DND-41 (cell line): ENCODE measurements around the gene SLC10A1.

Experiments
- ATAC-seq: fragments of 200-7000 bp; cut with Tn5 transposase; 3 replicates; pipeline ENCODE4 v1.9.1; 2021; ENCODE audit warnings: low read depth; ENCODE audit not compliant: insufficient read depth
- DNase-seq: peaks from one replicate; pipeline ENCODE4 v3.0.0-alpha.2; 2020
- H2AFZ ChIP-seq: 2 replicates; pipeline ENCODE4 v1.6.0; 2012; ENCODE audit warnings: low read depth, low read length
- H3K27ac ChIP-seq: 2 replicates; pipeline ENCODE4 v1.5.1; 2012; ENCODE audit warnings: low read length, inconsistent platforms
- H3K27me3 ChIP-seq: fragments of 200-600 bp; sonication (generic); 2 replicates; pipeline ENCODE4 v1.6.0; 2012; ENCODE audit warnings: low read length, mild to moderate bottlenecking, inconsistent platforms; ENCODE audit not compliant: insufficient read depth, poor library complexity
- H3K36me3 ChIP-seq: 2 replicates; pipeline ENCODE4 v1.5.1; 2012; ENCODE audit warnings: low read length, inconsistent platforms; ENCODE audit not compliant: insufficient read depth
- H3K4me1 ChIP-seq: 2 replicates; pipeline ENCODE4 v1.5.1; 2012; ENCODE audit warnings: mild to moderate bottlenecking, low read length; ENCODE audit not compliant: insufficient read depth
- H3K4me2 ChIP-seq: 2 replicates; pipeline ENCODE4 v1.6.0; 2012; ENCODE audit warnings: mild to moderate bottlenecking, moderate library complexity, low read length, inconsistent platforms; ENCODE audit not compliant: insufficient read depth
- H3K4me3 ChIP-seq, 2 experiments: fragments of 200-600 bp in 1 of 2; shearing (Covaris generic) in 1 of 2; 2 replicates each; pipeline ENCODE4 v1.5.1; 2012 to 2016; ENCODE audit warnings: inconsistent platforms in 2 of 2, low read length in 2 of 2, mild to moderate bottlenecking in 2 of 2, low read depth in 1 of 2, moderate library complexity in 1 of 2
- H3K79me2 ChIP-seq: 2 replicates; pipeline ENCODE4 v1.6.0; 2012; ENCODE audit warnings: low read length, inconsistent platforms; ENCODE audit not compliant: insufficient read depth
- H3K9ac ChIP-seq: 2 replicates; pipeline ENCODE4 v1.6.0; 2012; ENCODE audit warnings: low read depth, mild to moderate bottlenecking, inconsistent platforms, low read length, moderate library complexity
- H3K9me3 ChIP-seq: 2 replicates; pipeline ENCODE4 v1.5.1; 2012; ENCODE audit warnings: low read length, moderate library complexity, mild to moderate bottlenecking, inconsistent platforms; ENCODE audit not compliant: insufficient read depth, severe bottlenecking
- H4K20me1 ChIP-seq: 2 replicates; pipeline ENCODE4 v1.6.0; 2012; ENCODE audit warnings: low read length; ENCODE audit not compliant: insufficient read depth
- CTCF ChIP-seq: IDR thresholded peaks from 2 replicates; pipeline ENCODE4 v1.5.1; 2012; ENCODE audit warnings: borderline replicate concordance, low read length, moderate library complexity, mild to moderate bottlenecking; ENCODE audit not compliant: poor library complexity, severe bottlenecking; ENCODE audit errors: extremely low read depth
- EZH2 ChIP-seq: IDR thresholded peaks from 3 replicates; pipeline ENCODE4 v1.6.1; 2012; ENCODE audit warnings: borderline replicate concordance, low read depth, mild to moderate bottlenecking, moderate library complexity, low read length, inconsistent platforms; ENCODE audit not compliant: severe bottlenecking

The SLC10A1 gene

GRCh38 chr14:69807192-69807591 lies 10.2 kb upstream of the SLC10A1 start:
- H3K4me3 ChIP-seq = no peak overlapping the region
- H3K4me1 ChIP-seq = no peaks in the 10 kb centered on the region
- H3K36me3 ChIP-seq = no peaks in the 10 kb centered on the region
- no peaks in the 10 kb centered on the region for H3K9me3 ChIP-seq
- ATAC-seq (no peak), DNase-seq (no peak)
- H3K4me2 ChIP-seq = no peak overlapping the region
- no peak overlapping the region for H3K9ac ChIP-seq
- no peaks in the 10 kb centered on the region for H3K79me2 ChIP-seq
- TF ChIP-seq EZH2 = no peak
- no peak for TF ChIP-seq CTCF
- H2AFZ ChIP-seq = no peak overlapping the region
- no peak overlapping the region for H3K27ac ChIP-seq
- H4K20me1 ChIP-seq = no peaks in the 10 kb centered on the region
- H3K27me3 ChIP-seq = peaks cover under 1% of the 10 kb centered on the region

- TF ChIP-seq EZH2 (no peak), CTCF (no peak)
- Histone ChIP-seq H3K79me2 (no peaks in the 10 kb centered on the region), H3K27ac (no peak overlapping the region), H2AFZ (no peak overlapping the region), H3K9me3 (no peaks in the 10 kb centered on the region), H4K20me1 (no peaks in the 10 kb centered on the region), H3K9ac (no peak overlapping the region), H3K4me2 (no peak overlapping the region), H3K36me3 (no peaks in the 10 kb centered on the region), H3K4me3 (no peak overlapping the region), H3K27me3 (peaks cover 3% of the 10 kb centered on the region), H3K4me1 (no peaks in the 10 kb centered on the region)
- ATAC-seq = no peak
- DNase-seq = no peak
Observed at GRCh38 chr14:69804902-69805301, 7.9 kb upstream of the SLC10A1 start.

DNA sequence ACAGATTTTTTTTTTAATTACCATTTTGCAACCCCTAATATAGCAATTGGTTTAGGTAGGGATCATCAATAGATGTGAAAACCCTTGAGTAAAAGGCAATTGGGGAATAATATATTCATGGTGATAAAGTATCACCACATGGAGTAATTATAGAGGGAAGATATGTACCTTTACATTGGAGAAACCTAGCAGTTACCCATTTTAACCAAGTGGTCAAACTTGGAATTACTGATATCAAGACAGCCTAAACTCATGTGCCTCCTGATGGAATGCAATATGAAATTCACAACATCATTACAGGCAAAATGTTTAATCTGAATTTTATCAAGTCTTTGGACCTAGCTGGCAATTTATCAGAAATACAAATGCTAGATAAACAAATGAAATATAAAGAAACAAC lies 6.7 kb upstream of the SLC10A1 start:
- no peaks in the 10 kb centered on the region for H4K20me1 ChIP-seq
- no peaks in the 10 kb centered on the region for H3K36me3 ChIP-seq
- no peaks in the 10 kb centered on the region for H3K79me2 ChIP-seq
- H3K4me2 ChIP-seq = no peak overlapping the region
- DNase-seq (no peak), ATAC-seq (no peak)
- no peak overlapping the region for H3K27ac ChIP-seq
- H2AFZ ChIP-seq = no peak overlapping the region
- H3K4me3 ChIP-seq = no peak overlapping the region
- H3K9ac ChIP-seq = no peak overlapping the region
- H3K4me1 ChIP-seq = no peaks in the 10 kb centered on the region
- H3K27me3 ChIP-seq = peaks cover 3% of the 10 kb centered on the region
- TF ChIP-seq EZH2 (no peak), CTCF (no peak)
- H3K9me3 ChIP-seq = no peaks in the 10 kb centered on the region

DNA sequence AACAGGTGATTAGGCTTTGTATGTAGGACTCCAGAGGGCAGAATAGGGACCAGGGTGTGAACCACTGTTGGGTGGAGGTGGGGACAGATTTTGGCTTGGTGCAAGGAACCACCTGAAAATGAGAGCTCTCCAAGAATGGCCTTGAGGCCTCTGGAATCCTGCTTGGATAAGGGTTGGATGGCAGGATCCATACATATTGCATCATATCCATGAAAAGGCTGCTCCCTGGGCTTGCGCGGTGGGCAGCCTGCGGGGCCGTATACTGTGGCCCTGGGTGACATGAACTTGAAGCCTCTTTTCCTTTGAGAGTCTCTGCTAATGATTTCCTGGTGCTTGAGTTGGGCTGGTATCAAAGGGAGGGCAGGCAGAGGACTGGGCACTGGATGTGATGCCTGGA lies 1.3 kb upstream of the SLC10A1 start:
- no peak for ATAC-seq
- no peak overlapping the region for H2AFZ ChIP-seq

More for the DNA sequence above, 1.3 kb upstream of the SLC10A1 start:
- Histone ChIP-seq H3K27ac (no peak overlapping the region), H3K4me3 (no peak overlapping the region), H3K27me3 (peaks cover 3% of the 10 kb centered on the region), H3K4me1 (no peaks in the 10 kb centered on the region), H3K36me3 (no peaks in the 10 kb centered on the region), H3K9me3 (no peaks in the 10 kb centered on the region), H4K20me1 (no peaks in the 10 kb centered on the region), H3K9ac (no peak overlapping the region), H3K79me2 (no peaks in the 10 kb centered on the region), H3K4me2 (no peak overlapping the region)
- DNase-seq = no peak
- TF ChIP-seq EZH2 (no peak), CTCF (no peak)
